Lower leg skin (tissue), 4 donors: ENCODE results near the gene DEDD. TPM values are rescaled to one million over a fixed set of nuclear protein-coding genes. Genes with fewer than 3 reads are reported as not detected.

ENCODE experiments used
- DNase-seq, 2 donors: peaks; one replicate each; pipeline ENCODE4 v3.0.0-alpha.2; 2019; ENCODE audit warnings: low spot score in 2 of 2
- H3K4me3 ChIP-seq: fragments of 200-600 bp; sonication (generic); 2 replicates; pipeline ENCODE4 v1.5.1; 2017; ENCODE audit warnings: mild to moderate bottlenecking, low read depth; ENCODE audit not compliant: poor library complexity, severe bottlenecking
- POLR2A ChIP-seq, 2 donors: fragments of 450-650 bp; IDR thresholded peaks; one replicate each; pipeline ENCODE4 v1.6.1; 2016 to 2017; ENCODE audit warnings: antibody characterized with exemption in 2 of 2, mild to moderate bottlenecking in 1 of 2, moderate library complexity in 1 of 2
- WGBS, 2 donors: methylation state at CpG; one replicate each; pipeline ENCODE4 v1.1.5; 2018; 5-methylcytosine and 5-hydroxymethylcytosine counted together
- intact Hi-C: fragments of 100-400 bp; cut with DNase I; formaldehyde crosslinking; loops from one replicate; pipeline ENCODE4 v1.15.0; 2023; ENCODE audit warnings: low total_unique reads
- total RNA-seq, 4 donors: library from RNA; depleted of rRNA; stranded (reverse); fragments of >200 nt; gene quantifications; one replicate each; pipeline ENCODE4 v1.1.0, GENCODE V29; 2016
- TF ChIP-seq, protein P1 (sequence below), 3 donors: fragments of 450-650 bp; IDR thresholded peaks; one replicate each; pipeline ENCODE4 v1.5.1; 2016; ENCODE audit warnings: antibody characterized with exemption in 3 of 3, mild to moderate bottlenecking in 3 of 3, moderate library complexity in 2 of 3

Gene DEDD
- total RNA-seq, 4 donors from 2014 or later, result 26.6 to 38.2 (median 29.6) TPM

DNA sequence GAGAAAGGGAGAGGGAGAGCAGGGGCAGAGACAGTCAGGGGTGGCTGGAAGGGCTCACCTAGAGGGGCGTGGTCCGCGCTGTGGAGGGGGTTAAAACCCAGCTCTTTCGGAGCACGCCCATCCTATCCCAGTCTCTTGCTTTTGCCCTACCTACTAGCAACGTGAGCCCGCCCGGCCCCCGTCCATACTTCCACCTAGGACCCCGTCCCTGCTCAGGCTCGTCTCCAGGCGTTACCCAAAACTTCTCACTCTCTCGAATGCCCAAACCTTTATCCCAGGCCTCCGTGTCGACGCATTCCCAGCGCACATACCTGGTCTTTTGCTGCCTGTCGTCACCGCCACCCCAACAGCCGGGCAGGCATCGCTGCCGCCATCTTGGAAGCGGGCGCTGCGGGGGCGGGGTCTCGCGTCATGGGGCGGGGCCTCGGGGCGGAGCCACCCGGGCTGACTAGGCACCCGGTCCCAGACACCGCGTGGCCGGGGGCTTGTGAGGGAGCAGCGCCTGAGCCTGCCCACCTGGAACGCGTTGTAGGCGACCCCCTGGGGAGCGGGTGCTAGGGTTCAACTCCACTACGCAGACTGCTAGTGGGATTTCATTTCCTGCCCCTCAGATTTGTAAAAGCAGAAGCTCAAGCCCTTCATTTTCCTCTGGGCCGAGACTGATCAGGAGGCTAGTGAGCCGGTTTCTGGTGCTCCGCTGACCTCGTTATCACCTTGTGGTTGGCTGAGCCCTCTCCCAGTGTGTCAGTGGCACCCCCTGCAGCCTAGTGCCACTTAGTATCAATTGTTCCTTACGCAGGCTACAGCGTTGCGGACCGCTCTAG lies 44.9 kb upstream of the DEDD start, which contains the start of gene B4GALT3:
Gene B4GALT3 (minus strand): TSS at position 396 of the 824 bp plus-strand sequence. CDS start 1,447 bp downstream, outside the sequence.
- TF ChIP-seq, protein P1, sequence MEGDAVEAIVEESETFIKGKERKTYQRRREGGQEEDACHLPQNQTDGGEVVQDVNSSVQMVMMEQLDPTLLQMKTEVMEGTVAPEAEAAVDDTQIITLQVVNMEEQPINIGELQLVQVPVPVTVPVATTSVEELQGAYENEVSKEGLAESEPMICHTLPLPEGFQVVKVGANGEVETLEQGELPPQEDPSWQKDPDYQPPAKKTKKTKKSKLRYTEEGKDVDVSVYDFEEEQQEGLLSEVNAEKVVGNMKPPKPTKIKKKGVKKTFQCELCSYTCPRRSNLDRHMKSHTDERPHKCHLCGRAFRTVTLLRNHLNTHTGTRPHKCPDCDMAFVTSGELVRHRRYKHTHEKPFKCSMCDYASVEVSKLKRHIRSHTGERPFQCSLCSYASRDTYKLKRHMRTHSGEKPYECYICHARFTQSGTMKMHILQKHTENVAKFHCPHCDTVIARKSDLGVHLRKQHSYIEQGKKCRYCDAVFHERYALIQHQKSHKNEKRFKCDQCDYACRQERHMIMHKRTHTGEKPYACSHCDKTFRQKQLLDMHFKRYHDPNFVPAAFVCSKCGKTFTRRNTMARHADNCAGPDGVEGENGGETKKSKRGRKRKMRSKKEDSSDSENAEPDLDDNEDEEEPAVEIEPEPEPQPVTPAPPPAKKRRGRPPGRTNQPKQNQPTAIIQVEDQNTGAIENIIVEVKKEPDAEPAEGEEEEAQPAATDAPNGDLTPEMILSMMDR (IDR thresholded peaks at IDR 0.05), result no peak
- peak in 1 of 2 donors; percentile 11 for TF ChIP-seq POLR2A (IDR thresholded peaks at IDR 0.05)
- peak; percentile 87 to 99 for DNase-seq
- H3K4me3 ChIP-seq, result peak within 1 kb of the TSS; percentile 66
- intact Hi-C loops, result no loop called here
- WGBS, 2 donors, result 5 to 6% methylated on average over 40 to 47 of the region's 50 CpGs

DNA sequence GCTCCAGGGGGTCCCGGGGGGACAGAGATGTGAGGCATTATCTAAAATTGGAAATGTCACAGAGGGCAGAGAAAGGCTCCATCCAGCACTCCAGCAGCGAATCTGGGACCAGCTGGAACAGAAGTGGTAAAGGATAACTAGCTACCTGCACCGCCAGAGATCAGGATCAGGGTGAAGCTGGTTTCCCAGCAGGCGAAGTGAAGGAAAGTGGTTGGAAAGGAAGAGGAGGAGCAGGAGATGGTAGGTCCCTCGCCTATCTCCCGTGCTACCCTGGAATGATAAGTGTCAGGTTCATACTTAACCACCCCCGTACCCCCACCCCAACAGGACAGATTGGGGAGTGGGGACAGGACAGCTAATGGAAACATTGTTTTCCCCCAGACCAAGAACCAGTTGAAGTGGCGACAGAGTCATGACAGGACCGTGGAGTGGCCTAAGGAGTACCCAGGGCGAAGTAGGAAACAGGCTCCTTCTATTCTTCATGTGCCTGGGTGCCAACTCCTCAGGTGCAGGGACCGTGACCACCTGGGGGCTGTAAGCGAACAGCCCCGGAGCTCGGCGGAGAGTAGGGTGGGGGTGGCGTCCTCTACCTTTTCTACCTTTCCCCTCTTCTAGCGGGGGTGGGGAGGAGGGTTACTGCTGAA lies 44.1 kb upstream of the DEDD start:
- intact Hi-C loops, result no loop called here
- TF ChIP-seq, protein P1 (IDR thresholded peaks at IDR 0.05), result no peak
- TF ChIP-seq POLR2A (IDR thresholded peaks at IDR 0.05), result no peak
- DNase-seq, result no peak
- WGBS, 2 donors, result 16 to 17% methylated on average over 17 of the region's 17 CpGs
- peak overlapping the region; percentile 66 for H3K4me3 ChIP-seq

DNA sequence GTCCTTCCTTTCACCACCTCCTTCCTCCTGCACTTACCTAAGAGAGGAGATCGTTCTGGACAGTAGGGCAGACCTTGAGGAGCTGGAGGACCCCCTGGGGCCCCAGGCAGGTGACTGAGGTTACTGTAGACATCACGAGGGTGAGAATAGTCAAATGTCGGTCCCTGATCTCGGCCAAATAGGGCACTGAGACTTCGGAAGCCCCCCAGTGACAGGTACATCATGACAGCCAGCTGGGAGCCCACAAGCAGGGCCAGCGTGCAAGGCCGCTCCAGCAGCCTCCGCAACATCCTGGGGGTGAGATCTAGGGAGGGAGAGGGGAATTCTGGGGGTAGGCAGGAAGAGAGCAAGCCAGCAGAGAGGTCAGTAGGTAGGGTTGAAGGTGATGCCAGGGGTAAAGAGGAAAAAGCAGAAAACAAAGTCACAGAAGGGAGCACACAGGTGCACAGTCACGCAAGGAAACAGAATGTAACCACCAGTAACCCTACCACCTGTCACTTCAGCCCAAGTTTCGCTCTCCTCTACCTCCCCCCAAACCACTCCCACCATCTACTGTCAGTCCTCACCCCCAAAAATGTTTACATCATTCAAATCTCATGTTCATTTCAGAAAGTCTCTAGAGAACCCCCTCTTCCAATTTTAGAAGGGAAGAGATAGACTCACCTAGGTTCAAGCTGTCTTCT lies 43.4 kb upstream of the DEDD start:
- intact Hi-C loops, result no loop called here
- H3K4me3 ChIP-seq, result no peak overlapping the region
- no peak for TF ChIP-seq POLR2A (IDR thresholded peaks at IDR 0.05)
- TF ChIP-seq, protein P1 (IDR thresholded peaks at IDR 0.05), result no peak
- DNase-seq, result no peak
- WGBS, 2 donors, result 88 to 90% methylated on average over 10 of the region's 10 CpGs

DNA sequence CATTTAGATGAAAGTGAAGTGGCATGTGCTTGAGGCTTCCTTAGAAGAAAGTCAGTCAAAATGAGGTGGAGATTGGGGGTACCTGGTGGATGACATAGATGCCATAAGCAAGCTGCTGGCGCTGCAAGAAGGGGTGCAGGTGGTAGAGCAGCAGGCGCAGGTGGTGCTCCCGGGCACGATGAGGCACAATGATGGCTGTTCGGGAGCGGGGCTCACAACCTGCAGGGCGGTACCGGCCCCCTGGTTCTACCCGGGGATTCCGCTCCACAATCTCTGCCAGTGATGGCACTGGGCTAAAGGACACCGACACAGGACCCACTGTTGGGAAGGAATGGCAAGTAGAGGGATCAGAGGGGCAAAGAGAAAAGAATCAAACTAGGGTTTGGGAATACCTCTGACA lies 42.4 kb upstream of the DEDD start:
- intact Hi-C loops, result no loop called here
- WGBS, 2 donors, result 92 to 93% methylated on average over 11 of the region's 11 CpGs
- TF ChIP-seq, protein P1 (IDR thresholded peaks at IDR 0.05), result no peak
- TF ChIP-seq POLR2A (IDR thresholded peaks at IDR 0.05), result no peak
- no peak for DNase-seq
- no peak overlapping the region for H3K4me3 ChIP-seq

DNA sequence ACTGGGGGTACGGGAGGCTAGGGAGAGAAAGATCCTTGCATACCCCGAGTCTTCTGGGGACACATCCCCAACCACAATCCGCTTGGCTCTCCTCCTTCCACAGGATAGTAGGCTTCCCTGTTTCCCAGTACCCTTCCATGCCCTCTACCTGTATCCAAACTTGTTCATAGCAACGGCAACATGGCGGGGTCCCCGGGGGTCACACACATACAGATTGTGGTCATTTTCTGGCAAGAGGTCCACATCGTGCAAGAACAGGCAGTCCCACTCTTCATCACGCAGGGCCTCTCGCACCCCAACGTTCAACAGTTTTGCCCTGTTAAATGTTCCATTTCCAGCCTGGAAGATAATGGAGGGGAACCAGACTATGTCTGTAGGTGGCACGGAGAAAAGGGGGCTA lies 41.2 kb upstream of the DEDD start:
- no peak for DNase-seq
- H3K4me3 ChIP-seq, result no peak overlapping the region
- TF ChIP-seq POLR2A (IDR thresholded peaks at IDR 0.05), result no peak
- TF ChIP-seq, protein P1 (IDR thresholded peaks at IDR 0.05), result no peak
- WGBS, 2 donors, result 92 to 94% methylated on average over 11 of the region's 11 CpGs
- intact Hi-C loops, result no loop called here
